ENCODE measurements around the gene DNAJC7.

GRCh38 chr17:41973408-41973811 lies 43.8 kb downstream of the DNAJC7 start:
- TF ChIP-seq, protein P1, sequence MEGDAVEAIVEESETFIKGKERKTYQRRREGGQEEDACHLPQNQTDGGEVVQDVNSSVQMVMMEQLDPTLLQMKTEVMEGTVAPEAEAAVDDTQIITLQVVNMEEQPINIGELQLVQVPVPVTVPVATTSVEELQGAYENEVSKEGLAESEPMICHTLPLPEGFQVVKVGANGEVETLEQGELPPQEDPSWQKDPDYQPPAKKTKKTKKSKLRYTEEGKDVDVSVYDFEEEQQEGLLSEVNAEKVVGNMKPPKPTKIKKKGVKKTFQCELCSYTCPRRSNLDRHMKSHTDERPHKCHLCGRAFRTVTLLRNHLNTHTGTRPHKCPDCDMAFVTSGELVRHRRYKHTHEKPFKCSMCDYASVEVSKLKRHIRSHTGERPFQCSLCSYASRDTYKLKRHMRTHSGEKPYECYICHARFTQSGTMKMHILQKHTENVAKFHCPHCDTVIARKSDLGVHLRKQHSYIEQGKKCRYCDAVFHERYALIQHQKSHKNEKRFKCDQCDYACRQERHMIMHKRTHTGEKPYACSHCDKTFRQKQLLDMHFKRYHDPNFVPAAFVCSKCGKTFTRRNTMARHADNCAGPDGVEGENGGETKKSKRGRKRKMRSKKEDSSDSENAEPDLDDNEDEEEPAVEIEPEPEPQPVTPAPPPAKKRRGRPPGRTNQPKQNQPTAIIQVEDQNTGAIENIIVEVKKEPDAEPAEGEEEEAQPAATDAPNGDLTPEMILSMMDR (IDR thresholded peaks at IDR 0.05), result no peak
- no peak for TF ChIP-seq POLR2A (IDR thresholded peaks at IDR 0.05)

Measured in adrenal gland (tissue), 5 donors.